NCI-H1417 (cell line): ENCODE data around the gene IQCH.

ENCODE experiments used
- DNase-seq, 3 experiments: peaks; one replicate each; lab custom pipeline; 2025; lab: John Stamatoyannopoulos, UW

The IQCH gene

GRCh38 chr15:67254238-67255175, at the start of gene IQCH, which contains the start of gene AAGAB:
Gene IQCH, plus strand, starts transcription at chr15:67254786. Its CDS starts 111 bp downstream, at chr15:67254897.
Gene AAGAB, minus strand, starts transcription at chr15:67254661. Its CDS starts 30 bp downstream, at chr15:67254631.
- peak; percentile 91 to 99 (median 98) for DNase-seq

- DNase-seq = no peak
These were observed 46.9 kb upstream of the IQCH start for GRCh38 chr15:67207555-67208207.

GRCh38 chr15:67208396-67208795, 46.2 kb upstream of the IQCH start:
- DNase-seq = no peak

- DNase-seq = no peak
These were observed 43.9 kb upstream of the IQCH start for GRCh38 chr15:67210555-67211168.

- DNase-seq = no peak
These were observed 41.8 kb upstream of the IQCH start for GRCh38 chr15:67212684-67213367.

GRCh38 chr15:67215102-67215501, 39.5 kb upstream of the IQCH start:
- DNase-seq = no peak

GRCh38 chr15:67216859-67217258, 37.7 kb upstream of the IQCH start:
- no peak for DNase-seq

GRCh38 chr15:67218428-67218827, 36.2 kb upstream of the IQCH start:
- DNase-seq = no peak

GRCh38 chr15:67219288-67219687, 35.3 kb upstream of the IQCH start:
- no peak for DNase-seq

GRCh38 chr15:67224889-67225288, 29.7 kb upstream of the IQCH start:
- no peak for DNase-seq

GRCh38 chr15:67225336-67225735, 29.2 kb upstream of the IQCH start:
- no peak for DNase-seq

GRCh38 chr15:67227431-67227830, 27.2 kb upstream of the IQCH start:
- DNase-seq = no peak

GRCh38 chr15:67227846-67228245, 26.7 kb upstream of the IQCH start:
- DNase-seq = no peak

- DNase-seq = no peak
These were observed 26.3 kb upstream of the IQCH start for GRCh38 chr15:67228286-67228685.

- no peak for DNase-seq
These were observed 24.1 kb upstream of the IQCH start for GRCh38 chr15:67230504-67230903.

GRCh38 chr15:67232591-67232990, 22.0 kb upstream of the IQCH start:
- no peak for DNase-seq

GRCh38 chr15:67240235-67241131, 14.1 kb upstream of the IQCH start:
- peak in 2 of 3 experiments; percentile 52 to 82 for DNase-seq

GRCh38 chr15:67241132-67241855, 13.3 kb upstream of the IQCH start:
- peak in 1 of 3 experiments; percentile 51 for DNase-seq

GRCh38 chr15:67242708-67243111, 11.9 kb upstream of the IQCH start:
- no peak for DNase-seq

GRCh38 chr15:67244971-67245478, 9.6 kb upstream of the IQCH start:
- DNase-seq = no peak
